ENCODE results near the gene MOSMO.

DNA sequence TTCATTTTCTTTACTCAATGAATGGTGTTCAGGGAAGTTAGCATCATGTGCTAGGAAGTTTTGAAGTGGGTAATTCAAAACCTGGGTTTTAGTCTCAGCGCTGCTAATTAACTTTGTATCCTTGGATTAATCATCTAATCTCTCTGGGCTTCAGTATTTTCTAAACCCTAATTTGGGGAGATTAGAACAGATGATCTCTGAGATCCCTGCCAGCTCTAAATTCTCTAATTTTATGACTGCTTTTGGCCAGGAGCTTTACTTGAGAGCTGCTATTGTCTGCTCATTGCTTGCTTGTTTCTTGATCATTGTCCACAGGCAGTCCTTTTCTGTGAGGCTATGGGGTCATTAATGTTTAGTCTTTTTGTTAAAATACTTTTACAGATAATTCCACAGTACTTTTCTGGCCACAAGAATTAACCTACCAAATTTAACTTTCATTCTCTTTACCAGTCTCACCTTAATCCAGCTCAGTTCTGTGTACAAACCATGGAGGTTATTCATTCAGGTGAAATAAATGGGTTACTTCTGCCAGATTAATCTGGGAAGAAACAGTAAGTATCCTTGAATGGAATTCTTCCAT, 56.1 kb downstream of the MOSMO start:
- TF ChIP-seq, protein P1, sequence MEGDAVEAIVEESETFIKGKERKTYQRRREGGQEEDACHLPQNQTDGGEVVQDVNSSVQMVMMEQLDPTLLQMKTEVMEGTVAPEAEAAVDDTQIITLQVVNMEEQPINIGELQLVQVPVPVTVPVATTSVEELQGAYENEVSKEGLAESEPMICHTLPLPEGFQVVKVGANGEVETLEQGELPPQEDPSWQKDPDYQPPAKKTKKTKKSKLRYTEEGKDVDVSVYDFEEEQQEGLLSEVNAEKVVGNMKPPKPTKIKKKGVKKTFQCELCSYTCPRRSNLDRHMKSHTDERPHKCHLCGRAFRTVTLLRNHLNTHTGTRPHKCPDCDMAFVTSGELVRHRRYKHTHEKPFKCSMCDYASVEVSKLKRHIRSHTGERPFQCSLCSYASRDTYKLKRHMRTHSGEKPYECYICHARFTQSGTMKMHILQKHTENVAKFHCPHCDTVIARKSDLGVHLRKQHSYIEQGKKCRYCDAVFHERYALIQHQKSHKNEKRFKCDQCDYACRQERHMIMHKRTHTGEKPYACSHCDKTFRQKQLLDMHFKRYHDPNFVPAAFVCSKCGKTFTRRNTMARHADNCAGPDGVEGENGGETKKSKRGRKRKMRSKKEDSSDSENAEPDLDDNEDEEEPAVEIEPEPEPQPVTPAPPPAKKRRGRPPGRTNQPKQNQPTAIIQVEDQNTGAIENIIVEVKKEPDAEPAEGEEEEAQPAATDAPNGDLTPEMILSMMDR (IDR thresholded peaks at IDR 0.05; ENCODE audit: low read depth, low read length, poor library complexity, severe bottlenecking) = no peak
- TF ChIP-seq EZH2phosphoT487 (IDR thresholded peaks at IDR 0.05; ENCODE audit: borderline replicate concordance, low read length) = no peak
